ENCODE data around the gene SSPN.

Gene SSPN

GRCh38 chr12:26287671-26288381, 92.5 kb downstream of the SSPN start:
- DNase-seq = no peak

GRCh38 chr12:26290565-26290964, 95.2 kb downstream of the SSPN start:
- no peak for DNase-seq

- DNase-seq = no peak
These were observed 97.2 kb downstream of the SSPN start for GRCh38 chr12:26292596-26292995.

GRCh38 chr12:26293612-26294011, 98.2 kb downstream of the SSPN start:
- no peak for DNase-seq

- no peak for DNase-seq
These were observed 99.6 kb downstream of the SSPN start for GRCh38 chr12:26295001-26295400.

- DNase-seq = no peak
These were observed 102.2 kb downstream of the SSPN start for GRCh38 chr12:26297396-26298070.

- DNase-seq = no peak
These were observed 103.6 kb downstream of the SSPN start for GRCh38 chr12:26298785-26299621.

GRCh38 chr12:26299751-26300150, 104.4 kb downstream of the SSPN start:
- no peak for DNase-seq

Measured in activated CD8-positive, alpha-beta memory T cell treated with anti-CD3 and anti-CD28 coated beads, Interleukin-2, amount 50 U/mL, for 4 hours (primary cell).